ENCODE results near the gene NTSR1. TPM values are rescaled to one million over a fixed set of nuclear protein-coding genes. Genes with fewer than 3 reads are reported as not detected.

Gene NTSR1
- polyA plus RNA-seq, 1 experiment = 0.09 TPM

DNA sequence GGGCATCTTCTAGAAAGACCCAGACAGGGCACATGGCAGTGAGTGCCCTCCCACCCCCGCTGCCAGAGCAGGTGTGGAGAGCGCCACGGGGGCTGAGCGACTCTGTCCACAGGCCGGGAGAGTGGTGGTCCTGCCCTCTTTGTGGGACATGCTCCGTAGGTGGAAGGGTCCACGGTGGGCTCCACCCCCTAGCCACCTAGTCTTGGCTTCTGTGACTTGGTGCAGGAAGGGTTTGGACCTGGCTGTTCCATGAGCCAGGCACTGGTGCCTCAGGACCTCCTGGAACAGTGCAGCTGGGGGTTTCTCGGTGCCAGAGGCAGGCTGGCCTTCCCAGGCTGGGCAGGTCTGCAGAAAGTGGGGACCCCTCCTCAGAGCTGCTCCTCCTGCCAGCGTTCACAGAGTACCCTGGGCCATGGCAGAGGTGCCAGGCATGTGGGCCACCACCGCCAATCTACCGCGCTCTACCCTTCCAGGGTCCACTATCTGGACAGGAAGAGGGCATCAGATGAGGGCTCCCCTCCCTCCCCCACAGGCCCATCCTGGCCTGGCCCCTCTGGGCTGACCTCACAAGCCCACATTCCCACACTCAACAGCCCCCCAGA lies 43.4 kb upstream of the NTSR1 start:
- Histone ChIP-seq H3K27ac (ENCODE audit: low read depth, low read length) (no peak overlapping the region), H3K9me3 (ENCODE audit: control insufficient read depth, insufficient read depth, low read length) (no peaks in the 10 kb centered on the region; the same call in 1 of the 2 replicates), H3K27me3 (ENCODE audit: control insufficient read depth, insufficient read depth, low read length) (no peaks in the 10 kb centered on the region), H3K4me3 (ENCODE audit: low read depth, low read length) (no peak overlapping the region)
- POLR2A ChIA-PET = no interaction called here
- no peak for TF ChIP-seq CTCF (IDR thresholded peaks at IDR 0.05; ENCODE audit: low read depth, low read length)
- CTCF ChIA-PET = interaction anchor here (1.1 to 5.6 kb wide), 2 partner anchors 126 to 127 kb away, joined by 7 to 81 read pairs; no protein-coding TSS in a partner anchor
- no peak for DNase-seq (ENCODE audit: low read depth, low spot score)

GRCh38 chr20:62665826-62666735 lies 42.6 kb upstream of the NTSR1 start:
- no peak for TF ChIP-seq CTCF (IDR thresholded peaks at IDR 0.05; ENCODE audit: low read depth, low read length)
- no peak for DNase-seq (ENCODE audit: low read depth, low spot score)
- ChIA-PET CTCF (interaction anchor here (1.6 to 5.6 kb wide), 3 partner anchors 120 to 142 kb away, joined by 4 to 81 read pairs (median 11); no protein-coding TSS in a partner anchor), POLR2A (no interaction called here)
- H3K27ac ChIP-seq (ENCODE audit: low read depth, low read length) = no peak overlapping the region
- no peaks in the 10 kb centered on the region; the same call in 1 of the 2 replicates for H3K9me3 ChIP-seq (ENCODE audit: control insufficient read depth, insufficient read depth, low read length)
- no peaks in the 10 kb centered on the region for H3K27me3 ChIP-seq (ENCODE audit: control insufficient read depth, insufficient read depth, low read length)
- no peak overlapping the region for H3K4me3 ChIP-seq (ENCODE audit: low read depth, low read length)

GRCh38 chr20:62666736-62667529 lies 41.7 kb upstream of the NTSR1 start:
- ChIA-PET POLR2A (no interaction called here), CTCF (interaction anchor here (1.2 to 5.6 kb wide), 5 partner anchors 116 to 149 kb away, joined by 3 to 81 read pairs (median 4); no protein-coding TSS in a partner anchor)
- Histone ChIP-seq H3K27ac (ENCODE audit: low read depth, low read length) (no peak overlapping the region), H3K9me3 (ENCODE audit: control insufficient read depth, insufficient read depth, low read length) (no peaks in the 10 kb centered on the region; the same call in 1 of the 2 replicates), H3K4me3 (ENCODE audit: low read depth, low read length) (no peak overlapping the region), H3K27me3 (ENCODE audit: control insufficient read depth, insufficient read depth, low read length) (no peaks in the 10 kb centered on the region)
- TF ChIP-seq CTCF (IDR thresholded peaks at IDR 0.05; ENCODE audit: low read depth, low read length) = no peak
- DNase-seq (ENCODE audit: low read depth, low spot score) = no peak

GRCh38 chr20:62667530-62668440 lies 40.9 kb upstream of the NTSR1 start:
- no peak for DNase-seq (ENCODE audit: low read depth, low spot score)
- ChIA-PET CTCF (interaction anchor here (1.0 to 5.6 kb wide), 6 partner anchors 115 to 148 kb away, joined by 3 to 81 read pairs (median 4); no protein-coding TSS in a partner anchor), POLR2A (no interaction called here)
- Histone ChIP-seq H3K27me3 (ENCODE audit: control insufficient read depth, insufficient read depth, low read length) (peaks cover 3% of the 10 kb centered on the region), H3K9me3 (ENCODE audit: control insufficient read depth, insufficient read depth, low read length) (no peaks in the 10 kb centered on the region; the same call in 1 of the 2 replicates), H3K4me3 (ENCODE audit: low read depth, low read length) (no peak overlapping the region), H3K27ac (ENCODE audit: low read depth, low read length) (no peak overlapping the region)
- TF ChIP-seq CTCF (IDR thresholded peaks at IDR 0.05; ENCODE audit: low read depth, low read length) = no peak

Data from AG04450 (cell line).